ENCODE measurements around the gene MPC1. TPM values are rescaled to one million over a fixed set of nuclear protein-coding genes. Genes with fewer than 3 reads are reported as not detected.

Gene MPC1
- total and polyA plus RNA-seq, 2 experiments from 2014 or later: 15.5 to 39.4 TPM

GRCh38 chr6:166419286-166419685, 36.5 kb upstream of the MPC1 start:
- Mint-ChIP-seq H3K27ac (peak overlapping the region; percentile 36; the same call in 1 of the 2 replicates), H3K4me1 (peaks cover 6% of the 10 kb centered on the region; the same call in 2 of the 3 replicates), H3K4me3 (no peak overlapping the region), H3K36me3 (ENCODE audit: low read depth) (peaks cover 64% of the 10 kb centered on the region), H3K27me3 (ENCODE audit: insufficient read depth, low read depth, poor library complexity) (peaks cover 10% of the 10 kb centered on the region), H3K9me3 (peaks cover 11% of the 10 kb centered on the region)
- ATAC-seq (no peak), DNase-seq (ENCODE audit: low spot score) (no peak)
- Histone ChIP-seq H3K4me2 (no peak overlapping the region), H3K4me1 (ENCODE audit: insufficient read depth) (no peaks in the 10 kb centered on the region), H2AFZ (no peak overlapping the region), H3K27ac (ENCODE audit: low read depth) (no peak overlapping the region), H3K27me3 (ENCODE audit: insufficient read depth) (no peaks in the 10 kb centered on the region), H3K9me2 (ENCODE audit: insufficient read depth) (0 out of 2 replicates have a peak, but pooled peaks cover 9% of the 10 kb centered on the region), H3F3A (replicated peaks; ENCODE audit: low read depth) (no peaks in the 10 kb centered on the region), H3K4me3 (no peak overlapping the region), H3K36me3 (ENCODE audit: insufficient read depth) (peaks cover 6% of the 10 kb centered on the region; the same call in 1 of the 2 replicates), H4K20me1 (replicated peaks; ENCODE audit: insufficient read depth) (no peaks in the 10 kb centered on the region), H3K79me2 (replicated peaks; ENCODE audit: insufficient read depth) (no peaks in the 10 kb centered on the region)
- TF ChIP-seq CREB1 (CRISPR knock-in tag; IDR thresholded peaks at IDR 0.05; ENCODE audit: low read depth) (no peak), ZNF114 (CRISPR knock-in tag; IDR thresholded peaks at IDR 0.05) (no peak), STAT1 (IDR thresholded peaks at IDR 0.05; ENCODE audit: unreplicated experiment) (no peak)

DNA sequence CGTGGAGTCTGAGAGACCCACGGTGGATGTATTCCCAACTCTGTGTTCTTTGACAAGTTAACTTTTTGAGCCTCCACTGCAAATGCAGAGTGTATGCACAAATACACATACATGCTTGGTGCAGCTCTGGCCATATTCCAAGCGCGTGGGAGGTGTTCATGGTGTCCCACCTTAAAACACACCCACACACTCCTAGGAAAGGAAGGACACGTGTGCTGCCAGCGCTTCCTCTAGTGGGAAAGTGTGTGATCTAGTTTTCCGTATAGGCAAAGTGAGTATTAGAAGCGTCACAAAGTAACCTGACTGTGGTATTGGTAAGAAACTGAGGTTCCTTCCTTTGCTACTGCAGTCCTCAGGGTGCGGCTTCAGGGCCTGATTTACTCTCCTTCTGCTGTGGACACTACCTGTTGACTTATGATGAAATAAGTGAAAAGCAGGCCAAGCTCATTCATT, 36.0 kb upstream of the MPC1 start:
- Mint-ChIP-seq H3K4me3 (no peak overlapping the region), H3K4me1 (peaks cover 6% of the 10 kb centered on the region; the same call in 2 of the 3 replicates), H3K36me3 (ENCODE audit: low read depth) (peaks cover 66% of the 10 kb centered on the region), H3K27me3 (ENCODE audit: insufficient read depth, low read depth, poor library complexity) (peaks cover 10% of the 10 kb centered on the region), H3K27ac (no peak overlapping the region), H3K9me3 (peaks cover 11% of the 10 kb centered on the region)
- 0 out of 2 replicates have a peak, but pooled peaks cover 9% of the 10 kb centered on the region for H3K9me2 ChIP-seq (ENCODE audit: insufficient read depth)
- DNase-seq (ENCODE audit: low spot score) (no peak), ATAC-seq (no peak)
- no peak overlapping the region for H3K4me3 ChIP-seq
- no peaks in the 10 kb centered on the region for H3K79me2 ChIP-seq (replicated peaks; ENCODE audit: insufficient read depth)
- TF ChIP-seq EZH2phosphoT487 (IDR thresholded peaks at IDR 0.05; ENCODE audit: unreplicated experiment) (no peak), ZNF114 (CRISPR knock-in tag; IDR thresholded peaks at IDR 0.05) (no peak), JUNB (IDR thresholded peaks at IDR 0.05; ENCODE audit: unreplicated experiment) (no peak), CTCF (conservative IDR thresholded peaks at IDR 0.05; ENCODE audit: low read depth in 2 of 2) (no peak), NANOG (IDR thresholded peaks at IDR 0.05; ENCODE audit: borderline replicate concordance) (no peak), ZNF331 (CRISPR knock-in tag; IDR thresholded peaks at IDR 0.05; ENCODE audit: low read depth) (no peak), ETS1 (IDR thresholded peaks at IDR 0.05) (no peak), EZH2 (IDR thresholded peaks at IDR 0.05; ENCODE audit: low read depth, unreplicated experiment) (no peak)
- TF ChIP-seq, protein P1, sequence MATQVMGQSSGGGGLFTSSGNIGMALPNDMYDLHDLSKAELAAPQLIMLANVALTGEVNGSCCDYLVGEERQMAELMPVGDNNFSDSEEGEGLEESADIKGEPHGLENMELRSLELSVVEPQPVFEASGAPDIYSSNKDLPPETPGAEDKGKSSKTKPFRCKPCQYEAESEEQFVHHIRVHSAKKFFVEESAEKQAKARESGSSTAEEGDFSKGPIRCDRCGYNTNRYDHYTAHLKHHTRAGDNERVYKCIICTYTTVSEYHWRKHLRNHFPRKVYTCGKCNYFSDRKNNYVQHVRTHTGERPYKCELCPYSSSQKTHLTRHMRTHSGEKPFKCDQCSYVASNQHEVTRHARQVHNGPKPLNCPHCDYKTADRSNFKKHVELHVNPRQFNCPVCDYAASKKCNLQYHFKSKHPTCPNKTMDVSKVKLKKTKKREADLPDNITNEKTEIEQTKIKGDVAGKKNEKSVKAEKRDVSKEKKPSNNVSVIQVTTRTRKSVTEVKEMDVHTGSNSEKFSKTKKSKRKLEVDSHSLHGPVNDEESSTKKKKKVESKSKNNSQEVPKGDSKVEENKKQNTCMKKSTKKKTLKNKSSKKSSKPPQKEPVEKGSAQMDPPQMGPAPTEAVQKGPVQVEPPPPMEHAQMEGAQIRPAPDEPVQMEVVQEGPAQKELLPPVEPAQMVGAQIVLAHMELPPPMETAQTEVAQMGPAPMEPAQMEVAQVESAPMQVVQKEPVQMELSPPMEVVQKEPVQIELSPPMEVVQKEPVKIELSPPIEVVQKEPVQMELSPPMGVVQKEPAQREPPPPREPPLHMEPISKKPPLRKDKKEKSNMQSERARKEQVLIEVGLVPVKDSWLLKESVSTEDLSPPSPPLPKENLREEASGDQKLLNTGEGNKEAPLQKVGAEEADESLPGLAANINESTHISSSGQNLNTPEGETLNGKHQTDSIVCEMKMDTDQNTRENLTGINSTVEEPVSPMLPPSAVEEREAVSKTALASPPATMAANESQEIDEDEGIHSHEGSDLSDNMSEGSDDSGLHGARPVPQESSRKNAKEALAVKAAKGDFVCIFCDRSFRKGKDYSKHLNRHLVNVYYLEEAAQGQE (IDR thresholded peaks at IDR 0.05; ENCODE audit: unreplicated experiment): no peak
- no peaks in the 10 kb centered on the region for H3F3A ChIP-seq (replicated peaks; ENCODE audit: low read depth)
- H3K36me3 ChIP-seq (ENCODE audit: insufficient read depth): peaks cover 6% of the 10 kb centered on the region; the same call in 1 of the 2 replicates
- H3K27ac ChIP-seq (ENCODE audit: low read depth): no peak overlapping the region
- no peaks in the 10 kb centered on the region for H3K27me3 ChIP-seq (ENCODE audit: insufficient read depth)
- H4K20me1 ChIP-seq (replicated peaks; ENCODE audit: insufficient read depth): no peaks in the 10 kb centered on the region
- no peak overlapping the region for H2AFZ ChIP-seq
- H3K4me2 ChIP-seq: no peak overlapping the region
- no peaks in the 10 kb centered on the region for H3K4me1 ChIP-seq (ENCODE audit: insufficient read depth)

All from GM23338 (cell line).